ENCODE results near the gene PIP5KL1. TPM values are rescaled to one million over a fixed set of nuclear protein-coding genes. Genes with fewer than 3 reads are reported as not detected.

Gene PIP5KL1
- total and polyA plus RNA-seq, 2 of the 8 experiments (the other 6 are each of a cell fraction or from before 2014, with no cell fraction given): 13.4 to 15.4 TPM

- Histone ChIP-seq H3K36me3 (ENCODE audit: control insufficient read depth in 2 of 4, insufficient read depth in 4 of 4, low read length in 3 of 4) (peaks cover 7 to 18% (median 14%) of the 10 kb centered on the region in 4 experiments), H3K27ac (ENCODE audit: low read depth, low read length) (no peak overlapping the region), H3K9ac (replicated peaks in 1 of 4; ENCODE audit: extremely low read depth in 1 of 4, low read depth in 3 of 4, low read length in 3 of 4) (no peak overlapping the region), H4K5ac (ENCODE audit: insufficient read length, low read depth, low read length) (no peak overlapping the region), H2BK12ac (ENCODE audit: low read depth, low read length) (no peak overlapping the region), H4K20me1 (replicated peaks in 1 of 2; ENCODE audit: control insufficient read depth in 1 of 2, insufficient read depth in 2 of 2, low read length in 2 of 2) (peaks cover 2 to 27% of the 10 kb centered on the region in 2 experiments), H2BK15ac (ENCODE audit: low read length) (no peak overlapping the region), H3K4ac (replicated peaks; ENCODE audit: insufficient read length, low read depth, low read length) (no peak overlapping the region), H4K8ac (ENCODE audit: extremely low read depth, insufficient read depth, low read length) (no peak overlapping the region), H3K79me2 (ENCODE audit: control insufficient read depth in 1 of 2, insufficient read depth in 2 of 2, low read length in 2 of 2) (peaks cover 0 to 15% of the 10 kb centered on the region in 2 experiments; a peak in 1 of 4 replicates), H3K23me2 (ENCODE audit: low read depth, low read length) (peaks cover 13% of the 10 kb centered on the region; the same call in 1 of the 2 replicates), H3K79me1 (ENCODE audit: low read depth, low read length) (peaks cover 9% of the 10 kb centered on the region), H2BK20ac (ENCODE audit: low read length) (no peak overlapping the region), H3K14ac (ENCODE audit: insufficient read length) (no peak overlapping the region), H3K4me2 (ENCODE audit: insufficient read depth in 1 of 2, low read depth in 2 of 2, low read length in 2 of 2) (no peak overlapping the region), H4K91ac (replicated peaks; ENCODE audit: insufficient read length, low read length) (no peak overlapping the region), H3K27me3 (replicated peaks in 1 of 4; ENCODE audit: control insufficient read depth in 3 of 4, extremely low read depth in 1 of 4, insufficient read depth in 3 of 4, low read length in 3 of 4) (no peaks in the 10 kb centered on the region), H2AK5ac (ENCODE audit: low read depth, low read length) (no peak overlapping the region), H3K9me3 (ENCODE audit: insufficient read depth in 2 of 2, low read depth in 1 of 2, low read length in 1 of 2) (no peaks in the 10 kb centered on the region), H3K18ac (ENCODE audit: extremely low read depth, low read length) (no peak overlapping the region), H3K56ac (replicated peaks; ENCODE audit: insufficient read length, low read depth, low read length) (no peak overlapping the region), H3K4me3 (ENCODE audit: extremely low read depth in 1 of 4, insufficient read depth in 2 of 4, low read depth in 3 of 4, low read length in 4 of 4) (no peak overlapping the region), H2BK5ac (ENCODE audit: low read depth, low read length) (no peak overlapping the region), H3K4me1 (replicated peaks in 1 of 4; ENCODE audit: control insufficient read depth in 3 of 4, insufficient read depth in 4 of 4, low read length in 3 of 4) (peaks cover 0 to 27% (median 16%) of the 10 kb centered on the region in 4 experiments; a peak in 6 of 7 replicates), H3K23ac (ENCODE audit: insufficient read length) (no peak overlapping the region), H2BK120ac (replicated peaks; ENCODE audit: low read depth, low read length) (no peak overlapping the region), H2AFZ (ENCODE audit: low read length) (no peak overlapping the region)
- FAIRE-seq (no peak), DNase-seq (ENCODE audit: low read depth in 1 of 2, low spot score in 2 of 2) (no peak)
- WGBS, 2 experiments (ENCODE audit: extremely low coverage in 1 of 2, insufficient coverage in 1 of 2, insufficient read length in 1 of 2, insufficient replicate concordance in 2 of 2, low coverage in 1 of 2, low lambda C conversion rate in 2 of 2, missing lambda C conversion rate in 1 of 2): 91% methylated on average over 4 of the region's 4 CpGs; no CpG with 5 or more reads in 1 of the 2 experiments
- ChIA-PET POLR2A (ENCODE audit: partially characterized antibody) (interaction anchor here (1.0 to 1.5 kb wide), 3 partner anchors 12 to 94 kb away, joined by 3 to 7 read pairs (median 3); no protein-coding TSS in a partner anchor), CTCF (ENCODE audit: partially characterized antibody) (interaction anchor here (0.8 to 35.5 kb wide), 10 partner anchors 9 to 177 kb away, joined by 3 to 825 read pairs (median 17); partner anchors contain the start of gene PIP5KL1)
- TF ChIP-seq EP300 (IDR thresholded peaks at IDR 0.05; ENCODE audit: borderline replicate concordance in 1 of 2, low read depth in 2 of 2, low read length in 2 of 2) (no peak), CEBPB (IDR thresholded peaks at IDR 0.05; ENCODE audit: low read depth, low read length) (no peak), HDAC2 (IDR thresholded peaks at IDR 0.05; ENCODE audit: borderline replicate concordance in 1 of 2, low read depth in 2 of 2, low read length in 2 of 2) (no peak), SP2 (IDR thresholded peaks at IDR 0.05; ENCODE audit: low read length) (no peak), BRCA1 (IDR thresholded peaks at IDR 0.05; ENCODE audit: low read depth, low read length) (no peak), YY1 (IDR thresholded peaks at IDR 0.05; ENCODE audit: low read depth, low read length) (no peak)
These were observed 10.0 kb upstream of the PIP5KL1 start for GRCh38 chr9:127940593-127940992.
